K562 (cell line): ENCODE results near the gene SERPINB5.

Source experiments
- NRF1 ChIP-seq, 2 experiments: fragments of 450-650 bp; IDR thresholded peaks in 1 of 2; conservative IDR thresholded peaks in 1 of 2; 2 replicates each; pipeline ENCODE4 v1.6.1; 2014; ENCODE audit warnings: mild to moderate bottlenecking in 2 of 2
- POLR2A ChIP-seq: fragments of 450-650 bp; conservative IDR thresholded peaks from 2 replicates; pipeline ENCODE4 v1.6.1; 2016
- TF ChIP-seq, protein P1 (sequence below), 3 experiments: IDR thresholded peaks in 2 of 3; conservative IDR thresholded peaks in 1 of 3; 2 replicates each; pipeline ENCODE4 v1.5.1; 2011 to 2012; ENCODE audit warnings: low read length in 3 of 3, mild to moderate bottlenecking in 3 of 3, control low read depth in 2 of 3, improper control_type of control experiment in 1 of 3, inconsistent platforms in 1 of 3, low read depth in 1 of 3, mixed read lengths in 1 of 3, moderate library complexity in 1 of 3; ENCODE audit not compliant: insufficient read depth in 2 of 3

DNA sequence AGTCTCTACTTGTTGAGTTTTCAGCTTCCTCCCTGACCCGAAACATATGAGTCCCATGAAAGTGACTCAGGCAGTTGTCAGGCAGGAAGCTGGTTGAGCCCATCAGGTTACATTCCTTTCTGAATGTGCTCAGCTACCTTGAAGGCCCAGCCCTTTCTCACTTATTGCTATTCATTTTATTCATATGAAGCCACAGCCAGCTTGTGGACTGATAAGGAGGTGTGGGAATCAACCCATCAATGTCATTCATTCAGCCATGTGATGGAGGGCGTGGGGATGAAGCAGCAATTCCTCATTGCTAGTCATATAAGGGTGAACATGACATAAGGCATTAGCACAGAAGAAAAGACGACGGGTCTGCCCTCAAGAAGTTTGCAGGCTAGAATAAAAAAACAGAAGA is 49.2 kb upstream of the SERPINB5 start:
- TF ChIP-seq POLR2A (no peak), NRF1 (conservative IDR thresholded peaks at IDR 0.05 in 1 of 2, IDR thresholded peaks at IDR 0.05 in 1 of 2) (no peak)
- TF ChIP-seq, protein P1, sequence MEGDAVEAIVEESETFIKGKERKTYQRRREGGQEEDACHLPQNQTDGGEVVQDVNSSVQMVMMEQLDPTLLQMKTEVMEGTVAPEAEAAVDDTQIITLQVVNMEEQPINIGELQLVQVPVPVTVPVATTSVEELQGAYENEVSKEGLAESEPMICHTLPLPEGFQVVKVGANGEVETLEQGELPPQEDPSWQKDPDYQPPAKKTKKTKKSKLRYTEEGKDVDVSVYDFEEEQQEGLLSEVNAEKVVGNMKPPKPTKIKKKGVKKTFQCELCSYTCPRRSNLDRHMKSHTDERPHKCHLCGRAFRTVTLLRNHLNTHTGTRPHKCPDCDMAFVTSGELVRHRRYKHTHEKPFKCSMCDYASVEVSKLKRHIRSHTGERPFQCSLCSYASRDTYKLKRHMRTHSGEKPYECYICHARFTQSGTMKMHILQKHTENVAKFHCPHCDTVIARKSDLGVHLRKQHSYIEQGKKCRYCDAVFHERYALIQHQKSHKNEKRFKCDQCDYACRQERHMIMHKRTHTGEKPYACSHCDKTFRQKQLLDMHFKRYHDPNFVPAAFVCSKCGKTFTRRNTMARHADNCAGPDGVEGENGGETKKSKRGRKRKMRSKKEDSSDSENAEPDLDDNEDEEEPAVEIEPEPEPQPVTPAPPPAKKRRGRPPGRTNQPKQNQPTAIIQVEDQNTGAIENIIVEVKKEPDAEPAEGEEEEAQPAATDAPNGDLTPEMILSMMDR (IDR thresholded peaks at IDR 0.05 in 2 of 3, conservative IDR thresholded peaks at IDR 0.05 in 1 of 3; ENCODE audit: insufficient read depth in 2 of 3, low read depth in 1 of 3, low read length in 3 of 3): no peak
